Left lung (tissue), 10 donors: ENCODE results near the gene AMZ1. TPM values are rescaled to one million over a fixed set of nuclear protein-coding genes. Genes with fewer than 3 reads are reported as not detected.

Experiments
- ATAC-seq: fragments of 200-7000 bp; cut with Tn5 transposase; one replicate; pipeline ENCODE4 v1.9.1; 2020; ENCODE audit warnings: moderate library complexity
- DNase-seq, 4 donors: peaks; one replicate each; pipeline ENCODE4 v3.0.0-alpha.2; 2013 to 2020
- H3K27ac ChIP-seq, 2 donors: fragments of 200-600 bp; sonication (generic) in 1 of 2; one replicate each; pipeline versions ENCODE4 v1.5.0 to v1.8.0; 2020 to 2021
- H3K27me3 ChIP-seq, 2 donors: fragments of 200-600 bp; sonication (generic) in 1 of 2; one replicate each; pipeline versions ENCODE4 v1.5.0 to v1.8.0; 2020 to 2021
- H3K36me3 ChIP-seq, 2 donors: fragments of 200-600 bp; sonication (generic) in 1 of 2; one replicate each; pipeline versions ENCODE4 v1.5.0 to v1.8.0; 2020 to 2021
- H3K4me1 ChIP-seq, 2 donors: fragments of 200-600 bp; one replicate each; pipeline ENCODE4 v1.8.0; 2021
- H3K4me3 ChIP-seq, 2 donors: fragments of 200-600 bp; sonication (generic) in 1 of 2; one replicate each; pipeline versions ENCODE4 v1.5.0 to v1.8.0; 2020 to 2021; ENCODE audit warnings: mild to moderate bottlenecking in 1 of 2
- H3K9me3 ChIP-seq, 2 donors: fragments of 200-600 bp; sonication (generic) in 1 of 2; one replicate each; pipeline versions ENCODE4 v1.5.0 to v1.8.0; 2020 to 2021
- intact Hi-C, 2 donors: fragments of 100-400 bp; cut with DNase I; formaldehyde crosslinking; loops; one replicate each; pipeline versions ENCODE4 v1.11.2 to v1.14.2; 2022
- polyA plus RNA-seq, 6 donors: library from polyadenylated mRNA; unstranded; fragments of 120-200 nt; gene quantifications; one replicate each; pipeline ENCODE4 v1.2.1, GENCODE V29; 2013; ENCODE audit not compliant: insufficient read length in 6 of 6
- total RNA-seq, 2 donors: library from RNA; stranded (reverse); fragmentation: NEBNext Ultra II Directional; extraction: Animal tissue kit (Norgen Biotek cat#: 25700); gene quantifications; one replicate each; pipeline ENCODE4 v1.2.1, GENCODE V29; 2021
- TF ChIP-seq, protein P1 (sequence below), 2 donors: fragments of 200-600 bp; sonication (generic) in 1 of 2; IDR thresholded peaks; one replicate each; pipeline versions ENCODE4 v1.5.0 to v1.8.0; 2021; ENCODE audit warnings: antibody characterized with exemption in 2 of 2
- donor health status: DM: no; HTN: yes; CAD: no.
- donor health status: DM: no; HTN: no; CAD: no.

The AMZ1 gene
- total and polyA plus RNA-seq, 8 donors, result 0.13 to 1.7 (median 0.71) TPM

DNA sequence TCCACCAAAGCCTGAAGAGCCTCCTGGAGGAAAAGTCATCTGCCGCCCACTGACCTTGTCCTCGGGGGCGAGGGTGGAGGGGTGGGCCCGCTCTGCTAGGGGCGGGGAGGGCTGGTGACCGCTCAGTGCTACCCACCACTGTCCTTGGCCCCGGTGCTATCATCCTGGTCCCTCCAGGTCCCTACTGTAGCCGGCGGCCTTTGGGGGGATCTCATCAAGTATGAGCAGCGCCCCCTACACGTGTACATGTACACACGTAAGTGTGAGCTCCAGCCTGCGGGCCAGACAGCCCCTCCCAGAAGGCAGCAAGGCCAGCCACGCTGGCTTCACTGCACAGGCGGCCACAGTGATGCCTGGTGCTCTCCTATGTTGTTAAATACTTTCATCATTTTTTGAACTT lies 36.7 kb upstream of the AMZ1 start:
- Histone ChIP-seq H3K4me1 (peaks cover 0 to 14% of the 10 kb centered on the region in 2 donors), H3K27ac (no peak overlapping the region), H3K4me3 (no peak overlapping the region), H3K36me3 (peaks cover 0 to 84% of the 10 kb centered on the region in 2 donors), H3K27me3 (no peaks in the 10 kb centered on the region), H3K9me3 (no peaks in the 10 kb centered on the region)
- ATAC-seq (no peak), DNase-seq (no peak)
- intact Hi-C loops, result no loop called here
- TF ChIP-seq, protein P1, sequence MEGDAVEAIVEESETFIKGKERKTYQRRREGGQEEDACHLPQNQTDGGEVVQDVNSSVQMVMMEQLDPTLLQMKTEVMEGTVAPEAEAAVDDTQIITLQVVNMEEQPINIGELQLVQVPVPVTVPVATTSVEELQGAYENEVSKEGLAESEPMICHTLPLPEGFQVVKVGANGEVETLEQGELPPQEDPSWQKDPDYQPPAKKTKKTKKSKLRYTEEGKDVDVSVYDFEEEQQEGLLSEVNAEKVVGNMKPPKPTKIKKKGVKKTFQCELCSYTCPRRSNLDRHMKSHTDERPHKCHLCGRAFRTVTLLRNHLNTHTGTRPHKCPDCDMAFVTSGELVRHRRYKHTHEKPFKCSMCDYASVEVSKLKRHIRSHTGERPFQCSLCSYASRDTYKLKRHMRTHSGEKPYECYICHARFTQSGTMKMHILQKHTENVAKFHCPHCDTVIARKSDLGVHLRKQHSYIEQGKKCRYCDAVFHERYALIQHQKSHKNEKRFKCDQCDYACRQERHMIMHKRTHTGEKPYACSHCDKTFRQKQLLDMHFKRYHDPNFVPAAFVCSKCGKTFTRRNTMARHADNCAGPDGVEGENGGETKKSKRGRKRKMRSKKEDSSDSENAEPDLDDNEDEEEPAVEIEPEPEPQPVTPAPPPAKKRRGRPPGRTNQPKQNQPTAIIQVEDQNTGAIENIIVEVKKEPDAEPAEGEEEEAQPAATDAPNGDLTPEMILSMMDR (IDR thresholded peaks at IDR 0.05), result no peak

DNA sequence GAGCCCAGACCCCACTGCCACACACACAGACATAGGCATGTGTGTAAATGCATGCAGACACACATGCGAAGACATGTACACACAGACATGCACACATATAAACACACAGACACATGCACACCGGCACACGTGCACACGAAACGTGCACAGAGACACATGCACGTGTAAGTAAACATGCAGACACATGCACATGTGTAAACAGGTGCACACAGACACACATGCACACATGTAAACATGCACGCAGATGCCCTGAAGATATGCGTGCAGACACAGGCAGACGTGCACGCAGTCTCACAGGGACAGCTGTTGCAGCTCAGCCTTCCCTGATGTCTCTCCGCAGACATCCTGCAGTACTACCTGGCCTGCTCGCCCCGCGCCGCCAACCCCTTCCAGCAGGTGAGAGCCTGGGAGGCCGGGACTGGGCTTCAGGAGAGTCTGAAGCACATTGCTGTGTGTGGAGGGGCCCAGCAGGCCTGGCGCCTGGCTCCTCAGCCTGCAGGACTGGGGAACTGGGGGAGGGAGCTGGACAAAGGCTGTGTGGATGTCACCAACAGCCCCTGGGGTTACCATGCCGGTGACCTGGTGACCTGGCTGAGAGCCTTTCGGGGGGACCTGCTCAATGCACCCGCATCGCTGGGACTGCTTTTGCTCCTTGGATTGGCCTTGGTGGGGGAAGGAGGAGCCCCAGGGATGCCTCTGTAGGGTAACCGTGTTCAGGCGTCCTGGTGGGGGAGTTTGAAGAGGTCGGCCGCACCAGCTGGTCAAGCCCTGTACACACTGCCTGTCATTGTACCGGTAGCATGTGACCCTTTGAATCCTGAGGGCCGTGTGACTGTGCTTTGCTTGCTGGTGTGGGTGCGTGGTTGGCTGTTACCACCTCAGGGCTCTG lies 35.9 kb upstream of the AMZ1 start:
- peak in 1 of 4 donors; percentile 78 for DNase-seq
- Histone ChIP-seq H3K4me3 (no peak overlapping the region), H3K4me1 (peaks cover 0 to 6% of the 10 kb centered on the region in 2 donors), H3K27me3 (no peaks in the 10 kb centered on the region), H3K9me3 (no peaks in the 10 kb centered on the region), H3K27ac (no peak overlapping the region), H3K36me3 (peaks cover 0 to 84% of the 10 kb centered on the region in 2 donors)
- no peak for ATAC-seq
- intact Hi-C loops, result no loop called here
- TF ChIP-seq, protein P1 (IDR thresholded peaks at IDR 0.05), result no peak

DNA sequence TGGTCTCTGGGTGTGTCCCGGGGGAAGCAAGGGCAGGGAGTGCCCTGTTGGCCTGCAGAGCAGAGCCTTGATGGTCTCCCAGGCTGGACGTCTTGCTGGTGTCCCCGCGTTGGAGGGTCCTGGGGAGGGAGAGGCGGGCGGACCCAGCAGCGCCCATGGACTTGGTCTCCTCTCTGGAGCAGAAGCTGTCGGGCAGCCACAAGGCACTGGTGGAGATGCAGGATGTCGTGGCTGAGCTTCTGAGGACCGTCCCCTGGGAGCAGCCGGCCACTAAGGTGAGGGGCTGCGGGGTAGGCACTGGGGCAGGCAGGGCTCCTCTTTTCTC lies 35.3 kb upstream of the AMZ1 start:
- H3K4me3 ChIP-seq, result no peak overlapping the region
- H3K36me3 ChIP-seq, result peaks cover 0 to 81% of the 10 kb centered on the region in 2 donors
- H3K4me1 ChIP-seq, result peaks cover 0 to 2% of the 10 kb centered on the region in 2 donors
- DNase-seq, result no peak
- intact Hi-C loops, result no loop called here
- H3K9me3 ChIP-seq, result no peaks in the 10 kb centered on the region
- no peaks in the 10 kb centered on the region for H3K27me3 ChIP-seq
- no peak overlapping the region for H3K27ac ChIP-seq
- ATAC-seq, result no peak
- TF ChIP-seq, protein P1 (IDR thresholded peaks at IDR 0.05), result no peak

DNA sequence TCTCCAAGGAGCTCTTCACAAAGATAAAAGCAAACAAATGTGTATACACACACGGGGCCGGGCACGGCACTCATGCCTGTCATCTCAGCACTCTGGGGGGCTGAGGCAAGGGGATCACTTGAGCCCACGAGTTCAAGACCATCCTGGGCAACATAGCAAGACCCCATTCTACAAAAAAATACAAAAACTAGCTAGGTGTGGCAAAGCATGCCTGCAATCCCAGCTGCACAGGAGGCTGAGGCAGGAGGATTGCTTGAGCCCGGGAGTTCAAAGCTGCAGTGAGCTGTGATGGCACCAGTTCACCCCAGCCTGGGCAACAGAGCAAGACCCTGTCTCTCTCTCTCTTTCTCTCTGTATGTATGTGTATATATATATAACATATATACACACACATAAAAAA lies 33.9 kb upstream of the AMZ1 start:
- H3K9me3 ChIP-seq, result no peaks in the 10 kb centered on the region
- intact Hi-C loops, result no loop called here

More for the DNA sequence above, 33.9 kb upstream of the AMZ1 start:
- ATAC-seq, result no peak
- TF ChIP-seq, protein P1 (IDR thresholded peaks at IDR 0.05), result no peak
- Histone ChIP-seq H3K27me3 (no peaks in the 10 kb centered on the region), H3K4me1 (no peaks in the 10 kb centered on the region), H3K27ac (no peak overlapping the region), H3K36me3 (peaks cover 0 to 85% of the 10 kb centered on the region in 2 donors), H3K4me3 (no peak overlapping the region)
- DNase-seq, result no peak
